ENCODE data around the gene LY86. TPM values are rescaled to one million over a fixed set of nuclear protein-coding genes. Genes with fewer than 3 reads are reported as not detected.

Gene LY86
- total RNA-seq, 4 donors from 2014 or later = 1.7 TPM; not detected in 3

DNA sequence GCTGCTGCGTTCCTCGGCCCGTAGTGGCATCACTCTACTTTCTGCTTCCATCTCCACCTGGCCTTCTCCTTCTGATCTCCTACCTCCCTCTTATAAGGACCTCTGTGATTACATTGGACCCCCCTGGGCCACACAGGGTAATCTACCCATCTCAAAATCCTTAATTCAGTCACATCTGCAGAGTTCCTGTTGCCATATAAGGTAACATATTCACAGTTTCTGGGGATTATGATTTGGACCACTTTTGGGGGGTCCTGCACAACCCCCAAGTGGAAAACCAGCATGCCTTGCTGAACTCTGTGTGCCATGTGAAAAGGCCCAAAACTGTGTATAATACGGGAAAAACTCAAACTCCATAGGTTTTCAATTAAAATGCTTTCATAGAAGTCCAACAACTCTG lies 51.1 kb downstream of the LY86 start:
- H3K27me3 ChIP-seq = no peaks in the 10 kb centered on the region
- WGBS = 96% methylated on average over 4 of the region's 4 CpGs

DNA sequence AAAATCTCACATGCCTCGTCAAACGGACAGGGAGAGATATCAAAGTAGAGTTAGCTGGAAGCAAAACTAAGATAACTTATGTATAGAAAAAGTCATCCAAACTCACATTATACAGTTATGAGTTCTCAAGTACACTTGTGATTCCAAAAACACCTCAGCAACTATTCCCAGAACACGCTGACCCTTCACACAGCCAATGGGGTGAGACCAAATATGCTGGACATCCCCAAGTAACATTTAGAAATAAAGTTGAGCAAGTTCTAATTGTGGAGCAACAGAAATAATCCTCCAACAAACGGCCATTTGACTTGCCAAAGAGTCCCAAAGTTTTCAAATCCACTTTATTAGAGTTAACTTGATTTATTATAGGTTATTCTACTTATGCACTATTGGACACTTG lies 52.4 kb downstream of the LY86 start:
- no peak for DNase-seq (ENCODE audit: low spot score in 2 of 2)
- H3K27ac ChIP-seq = no peak overlapping the region
- H3K9me3 ChIP-seq = no peaks in the 10 kb centered on the region
- H3K4me3 ChIP-seq = no peak overlapping the region
- H3K4me1 ChIP-seq = peaks cover 4% of the 10 kb centered on the region
- TF ChIP-seq EP300 (IDR thresholded peaks at IDR 0.05) (no peak), POLR2AphosphoS5 (IDR thresholded peaks at IDR 0.05) (no peak), POLR2A (IDR thresholded peaks at IDR 0.05) (no peak)
- TF ChIP-seq, protein P1, sequence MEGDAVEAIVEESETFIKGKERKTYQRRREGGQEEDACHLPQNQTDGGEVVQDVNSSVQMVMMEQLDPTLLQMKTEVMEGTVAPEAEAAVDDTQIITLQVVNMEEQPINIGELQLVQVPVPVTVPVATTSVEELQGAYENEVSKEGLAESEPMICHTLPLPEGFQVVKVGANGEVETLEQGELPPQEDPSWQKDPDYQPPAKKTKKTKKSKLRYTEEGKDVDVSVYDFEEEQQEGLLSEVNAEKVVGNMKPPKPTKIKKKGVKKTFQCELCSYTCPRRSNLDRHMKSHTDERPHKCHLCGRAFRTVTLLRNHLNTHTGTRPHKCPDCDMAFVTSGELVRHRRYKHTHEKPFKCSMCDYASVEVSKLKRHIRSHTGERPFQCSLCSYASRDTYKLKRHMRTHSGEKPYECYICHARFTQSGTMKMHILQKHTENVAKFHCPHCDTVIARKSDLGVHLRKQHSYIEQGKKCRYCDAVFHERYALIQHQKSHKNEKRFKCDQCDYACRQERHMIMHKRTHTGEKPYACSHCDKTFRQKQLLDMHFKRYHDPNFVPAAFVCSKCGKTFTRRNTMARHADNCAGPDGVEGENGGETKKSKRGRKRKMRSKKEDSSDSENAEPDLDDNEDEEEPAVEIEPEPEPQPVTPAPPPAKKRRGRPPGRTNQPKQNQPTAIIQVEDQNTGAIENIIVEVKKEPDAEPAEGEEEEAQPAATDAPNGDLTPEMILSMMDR (IDR thresholded peaks at IDR 0.05) = no peak
- 83% methylated on average over 4 of the region's 4 CpGs for WGBS
- no peaks in the 10 kb centered on the region for H3K36me3 ChIP-seq
- no peaks in the 10 kb centered on the region for H3K27me3 ChIP-seq

More for the DNA sequence above, 51.1 kb downstream of the LY86 start:
- no peaks in the 10 kb centered on the region for H3K9me3 ChIP-seq
- no peak overlapping the region for H3K4me3 ChIP-seq
- DNase-seq (ENCODE audit: low spot score in 2 of 2) = no peak
- no peak for TF ChIP-seq POLR2AphosphoS5 (IDR thresholded peaks at IDR 0.05)
- TF ChIP-seq, protein P1 (IDR thresholded peaks at IDR 0.05) = no peak
- TF ChIP-seq POLR2A (IDR thresholded peaks at IDR 0.05) = no peak
- TF ChIP-seq EP300 (IDR thresholded peaks at IDR 0.05) = no peak
- no peak overlapping the region for H3K27ac ChIP-seq
- H3K4me1 ChIP-seq = no peaks in the 10 kb centered on the region
- H3K36me3 ChIP-seq = no peaks in the 10 kb centered on the region

DNA sequence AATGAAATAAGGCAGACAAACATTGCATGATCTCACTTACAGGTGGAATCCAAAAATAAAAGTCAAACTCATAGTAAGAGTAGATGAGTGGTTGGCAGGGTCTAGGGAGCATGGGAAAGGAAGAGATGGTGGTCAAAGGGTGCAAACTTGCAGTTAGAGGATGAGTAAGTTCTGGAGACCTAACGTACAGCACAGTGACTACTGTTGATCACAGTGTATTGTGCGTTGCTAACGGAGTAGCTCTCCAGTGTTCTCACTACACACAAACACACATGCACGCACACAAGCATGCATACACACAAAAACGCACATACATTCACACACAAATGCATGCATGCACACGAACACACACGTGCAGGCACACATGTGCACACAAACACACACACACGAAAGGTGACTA lies 54.9 kb downstream of the LY86 start:
- no peaks in the 10 kb centered on the region for H3K27me3 ChIP-seq
- TF ChIP-seq POLR2A (IDR thresholded peaks at IDR 0.05) (no peak), POLR2AphosphoS5 (IDR thresholded peaks at IDR 0.05) (no peak), EP300 (IDR thresholded peaks at IDR 0.05) (no peak)
- TF ChIP-seq, protein P1 (IDR thresholded peaks at IDR 0.05) = no peak
- H3K4me1 ChIP-seq = peaks cover 4% of the 10 kb centered on the region
- H3K9me3 ChIP-seq = no peaks in the 10 kb centered on the region
- 96% methylated on average over 8 of the region's 8 CpGs for WGBS
- no peaks in the 10 kb centered on the region for H3K36me3 ChIP-seq
- no peak overlapping the region for H3K4me3 ChIP-seq
- H3K27ac ChIP-seq = no peak overlapping the region
- no peak for DNase-seq (ENCODE audit: low spot score in 2 of 2)

DNA sequence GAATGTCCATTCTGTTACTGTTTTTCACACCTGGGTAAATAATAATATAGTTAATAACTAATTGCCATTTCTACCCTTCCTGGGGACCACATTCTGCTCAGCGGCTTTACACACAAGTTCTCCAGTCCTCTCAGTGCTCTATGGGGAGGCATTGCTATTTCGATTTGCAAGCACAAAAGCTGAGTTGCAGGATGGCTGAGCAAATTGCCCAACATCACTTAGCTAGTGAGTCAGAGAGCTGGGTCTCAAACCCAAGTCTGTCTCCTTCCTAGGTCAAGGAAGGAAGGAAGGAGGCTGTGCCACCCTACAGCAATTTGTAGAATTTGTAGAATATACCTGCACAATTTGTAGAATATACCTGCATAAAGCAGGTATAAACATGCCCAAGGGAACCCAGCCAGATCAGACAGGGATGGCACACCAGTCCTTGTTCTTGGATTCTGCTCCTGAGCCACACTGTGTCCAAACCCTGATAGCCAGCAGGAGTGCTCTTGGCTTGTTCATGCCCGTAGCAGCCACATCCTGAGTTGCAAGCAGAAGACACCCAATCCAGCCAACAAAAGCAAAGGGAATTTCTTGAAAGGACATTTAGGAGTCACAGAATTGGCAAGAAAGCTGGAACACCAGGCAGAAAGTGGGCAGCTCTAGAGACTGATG lies 56.9 kb downstream of the LY86 start:
- 72% methylated on average over 3 of the region's 3 CpGs for WGBS
- peaks cover 4% of the 10 kb centered on the region for H3K4me1 ChIP-seq
- no peaks in the 10 kb centered on the region for H3K27me3 ChIP-seq
- no peak overlapping the region for H3K27ac ChIP-seq
- H3K4me3 ChIP-seq = no peak overlapping the region
- no peak for DNase-seq (ENCODE audit: low spot score in 2 of 2)
- TF ChIP-seq, protein P1 (IDR thresholded peaks at IDR 0.05) = no peak
- no peak for TF ChIP-seq POLR2AphosphoS5 (IDR thresholded peaks at IDR 0.05)
- no peak for TF ChIP-seq EP300 (IDR thresholded peaks at IDR 0.05)
- H3K36me3 ChIP-seq = no peaks in the 10 kb centered on the region
- no peaks in the 10 kb centered on the region for H3K9me3 ChIP-seq

DNA sequence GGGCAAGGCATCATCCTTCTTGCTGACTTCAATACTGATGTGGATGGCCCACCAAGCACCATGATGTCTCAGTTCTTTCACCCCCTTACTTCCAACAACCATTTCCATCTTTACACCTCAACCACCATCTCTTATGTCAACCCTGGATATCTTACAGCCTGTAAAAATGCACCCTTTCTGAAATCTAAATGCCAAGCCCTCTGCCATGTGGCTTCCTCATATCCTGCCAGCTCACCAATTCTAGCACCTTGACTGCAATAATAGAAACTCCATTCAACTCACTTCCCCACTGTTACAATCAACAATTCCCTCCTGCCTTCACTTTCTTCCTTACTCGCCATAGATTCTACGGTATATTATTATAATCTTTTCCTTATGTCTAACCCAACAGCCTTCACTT lies 57.9 kb downstream of the LY86 start:
- 88% methylated on average over 2 of the region's 2 CpGs for WGBS
- Histone ChIP-seq H3K4me1 (peaks cover 4% of the 10 kb centered on the region), H3K4me3 (no peak overlapping the region), H3K27ac (no peak overlapping the region), H3K27me3 (no peaks in the 10 kb centered on the region), H3K36me3 (no peaks in the 10 kb centered on the region), H3K9me3 (no peaks in the 10 kb centered on the region)
- no peak for TF ChIP-seq POLR2A (IDR thresholded peaks at IDR 0.05)
- no peak for TF ChIP-seq EP300 (IDR thresholded peaks at IDR 0.05)
- DNase-seq (ENCODE audit: low spot score in 2 of 2) = no peak

DNA sequence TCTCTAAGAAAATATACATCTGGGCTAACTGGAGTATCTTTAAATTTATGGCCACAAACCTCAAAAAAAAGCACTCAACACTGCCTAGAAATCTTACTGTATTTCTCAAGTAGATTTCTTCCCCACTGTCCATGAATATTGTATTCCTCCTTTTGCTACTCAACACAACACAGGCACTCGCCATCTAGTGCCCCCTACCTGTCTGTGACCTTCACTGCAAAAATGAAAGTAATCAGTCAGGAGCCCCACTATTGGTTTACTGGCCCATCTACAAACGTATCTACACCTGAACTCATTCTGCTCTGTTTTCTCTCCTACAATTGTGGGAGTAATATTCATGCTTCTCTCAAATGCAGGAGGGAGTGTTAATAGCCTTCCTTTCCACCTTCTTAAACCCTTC lies 58.3 kb downstream of the LY86 start:
- Histone ChIP-seq H3K9me3 (no peaks in the 10 kb centered on the region), H3K36me3 (no peaks in the 10 kb centered on the region), H3K4me1 (peaks cover 4% of the 10 kb centered on the region), H3K27me3 (no peaks in the 10 kb centered on the region), H3K4me3 (no peak overlapping the region), H3K27ac (no peak overlapping the region)
- DNase-seq (ENCODE audit: low spot score in 2 of 2) = no peak
- 76% methylated on average over 2 of the region's 2 CpGs for WGBS
- TF ChIP-seq EP300 (IDR thresholded peaks at IDR 0.05) (no peak), POLR2A (IDR thresholded peaks at IDR 0.05) (no peak), POLR2AphosphoS5 (IDR thresholded peaks at IDR 0.05) (no peak)
- TF ChIP-seq, protein P1 (IDR thresholded peaks at IDR 0.05) = no peak
